Muscle layer of colon (tissue), 2 donors: Measurements from ENCODE around the gene GRIN1.

ENCODE experiments used
- H3K27ac ChIP-seq: one replicate; pipeline ENCODE4 v1.7.0; 2013; ENCODE audit warnings: low read depth, mild to moderate bottlenecking, low read length, moderate library complexity
- H3K27me3 ChIP-seq, 2 donors: one replicate each; pipeline ENCODE4 v1.7.0; 2013; ENCODE audit warnings: low read length in 2 of 2, mild to moderate bottlenecking in 2 of 2; ENCODE audit not compliant: insufficient read depth in 2 of 2, control insufficient read depth in 1 of 2
- H3K36me3 ChIP-seq: one replicate; pipeline ENCODE4 v1.7.0; 2013; ENCODE audit warnings: mild to moderate bottlenecking, low read length; ENCODE audit not compliant: insufficient read depth
- H3K4me1 ChIP-seq: one replicate; pipeline ENCODE4 v1.7.0; 2013; ENCODE audit warnings: mild to moderate bottlenecking, low read length; ENCODE audit not compliant: insufficient read depth
- H3K4me3 ChIP-seq, 2 donors: one replicate each; pipeline ENCODE4 v1.7.0; 2013; ENCODE audit warnings: low read length in 2 of 2, low read depth in 1 of 2, mild to moderate bottlenecking in 1 of 2, moderate library complexity in 1 of 2
- H3K9ac ChIP-seq: one replicate; pipeline ENCODE4 v1.7.0; 2013; ENCODE audit warnings: low read length
- H3K9me3 ChIP-seq: one replicate; pipeline ENCODE4 v1.7.0; 2013; ENCODE audit warnings: mild to moderate bottlenecking, low read length
- donor health status: abdominal sarcoma.
- donor health status: Adenocarcinoma of cecum.

Gene GRIN1

GRCh38 chr9:137190315-137190856 lies 51.4 kb downstream of the GRIN1 start:
- H3K9ac ChIP-seq = no peak overlapping the region
- peaks cover 37% of the 10 kb centered on the region for H3K36me3 ChIP-seq
- H3K4me3 ChIP-seq = no peak overlapping the region
- H3K27me3 ChIP-seq = no peaks in the 10 kb centered on the region
- H3K9me3 ChIP-seq = no peaks in the 10 kb centered on the region
- peaks cover 32% of the 10 kb centered on the region for H3K4me1 ChIP-seq
- no peak overlapping the region for H3K27ac ChIP-seq

- Histone ChIP-seq H3K9ac (no peak overlapping the region), H3K9me3 (no peaks in the 10 kb centered on the region), H3K36me3 (peaks cover 28% of the 10 kb centered on the region), H3K4me1 (peaks cover 29% of the 10 kb centered on the region), H3K27ac (no peak overlapping the region), H3K4me3 (no peak overlapping the region), H3K27me3 (no peaks in the 10 kb centered on the region)
Measured at GRCh38 chr9:137191245-137191644, 52.3 kb downstream of the GRIN1 start.

GRCh38 chr9:137191691-137192447 lies 52.9 kb downstream of the GRIN1 start:
- no peak overlapping the region for H3K4me3 ChIP-seq
- peaks cover 22% of the 10 kb centered on the region for H3K36me3 ChIP-seq
- no peaks in the 10 kb centered on the region for H3K9me3 ChIP-seq
- peaks cover 22% of the 10 kb centered on the region for H3K4me1 ChIP-seq
- no peak overlapping the region for H3K27ac ChIP-seq
- no peaks in the 10 kb centered on the region for H3K27me3 ChIP-seq
- no peak overlapping the region for H3K9ac ChIP-seq

GRCh38 chr9:137192448-137192780 lies 53.5 kb downstream of the GRIN1 start:
- H3K27ac ChIP-seq = no peak overlapping the region
- H3K4me1 ChIP-seq = peaks cover 17% of the 10 kb centered on the region
- H3K9me3 ChIP-seq = no peaks in the 10 kb centered on the region
- no peaks in the 10 kb centered on the region for H3K27me3 ChIP-seq
- H3K4me3 ChIP-seq = no peak overlapping the region
- H3K36me3 ChIP-seq = peaks cover 20% of the 10 kb centered on the region
- no peak overlapping the region for H3K9ac ChIP-seq

- Histone ChIP-seq H3K27ac (no peak overlapping the region), H3K9ac (no peak overlapping the region), H3K4me1 (peaks cover 13% of the 10 kb centered on the region), H3K27me3 (no peaks in the 10 kb centered on the region), H3K36me3 (peaks cover 20% of the 10 kb centered on the region), H3K9me3 (no peaks in the 10 kb centered on the region), H3K4me3 (no peak overlapping the region)
Measured at GRCh38 chr9:137192859-137193258, 53.9 kb downstream of the GRIN1 start.

GRCh38 chr9:137193771-137194170 lies 54.8 kb downstream of the GRIN1 start:
- peaks cover 22% of the 10 kb centered on the region for H3K4me1 ChIP-seq
- H3K4me3 ChIP-seq = no peak overlapping the region
- no peaks in the 10 kb centered on the region for H3K9me3 ChIP-seq
- H3K9ac ChIP-seq = no peak overlapping the region
- H3K27me3 ChIP-seq = no peaks in the 10 kb centered on the region
- H3K36me3 ChIP-seq = peaks cover 20% of the 10 kb centered on the region
- no peak overlapping the region for H3K27ac ChIP-seq

- no peaks in the 10 kb centered on the region for H3K27me3 ChIP-seq
- H3K36me3 ChIP-seq = peaks cover 20% of the 10 kb centered on the region
- peaks cover 26% of the 10 kb centered on the region for H3K4me1 ChIP-seq
- H3K4me3 ChIP-seq = no peak overlapping the region
- H3K9ac ChIP-seq = no peak overlapping the region
- H3K9me3 ChIP-seq = no peaks in the 10 kb centered on the region
- no peak overlapping the region for H3K27ac ChIP-seq
Measured at GRCh38 chr9:137194388-137194787, 55.4 kb downstream of the GRIN1 start.

- no peaks in the 10 kb centered on the region for H3K9me3 ChIP-seq
- no peaks in the 10 kb centered on the region for H3K27me3 ChIP-seq
- H3K27ac ChIP-seq = no peak overlapping the region
- no peak overlapping the region for H3K4me3 ChIP-seq
- peaks cover 18% of the 10 kb centered on the region for H3K36me3 ChIP-seq
- no peak overlapping the region for H3K9ac ChIP-seq
- H3K4me1 ChIP-seq = peaks cover 23% of the 10 kb centered on the region
Measured at GRCh38 chr9:137194909-137195308, 56.0 kb downstream of the GRIN1 start.

GRCh38 chr9:137195525-137196220 lies 56.7 kb downstream of the GRIN1 start:
- Histone ChIP-seq H3K9me3 (no peaks in the 10 kb centered on the region), H3K27me3 (no peaks in the 10 kb centered on the region), H3K27ac (no peak overlapping the region), H3K36me3 (peaks cover 10% of the 10 kb centered on the region), H3K4me1 (peaks cover 18% of the 10 kb centered on the region), H3K9ac (no peak overlapping the region), H3K4me3 (no peak overlapping the region)

- Histone ChIP-seq H3K9ac (no peak overlapping the region), H3K9me3 (no peaks in the 10 kb centered on the region), H3K4me1 (peaks cover 34% of the 10 kb centered on the region), H3K27ac (no peak overlapping the region), H3K27me3 (no peaks in the 10 kb centered on the region), H3K36me3 (no peaks in the 10 kb centered on the region), H3K4me3 (no peak overlapping the region)
Measured at GRCh38 chr9:137198051-137198901, 59.3 kb downstream of the GRIN1 start.

- H3K4me1 ChIP-seq = peaks cover 41% of the 10 kb centered on the region
- H3K27ac ChIP-seq = no peak overlapping the region
Measured at GRCh38 chr9:137198902-137199283, 59.9 kb downstream of the GRIN1 start.

More at GRCh38 chr9:137198902-137199283, 59.9 kb downstream of the GRIN1 start:
- no peaks in the 10 kb centered on the region for H3K36me3 ChIP-seq
- peak overlapping the region in 1 of 2 donors; percentile 20 for H3K4me3 ChIP-seq
- H3K9me3 ChIP-seq = no peaks in the 10 kb centered on the region
- H3K27me3 ChIP-seq = no peaks in the 10 kb centered on the region
- no peak overlapping the region for H3K9ac ChIP-seq
